Suprapubic skin (tissue), 4 donors: ENCODE results near the gene LRBA. TPM values are rescaled to one million over a fixed set of nuclear protein-coding genes. Genes with fewer than 3 reads are reported as not detected.

Source experiments
- DNase-seq, 2 donors: peaks; one replicate each; pipeline ENCODE4 v3.0.0-alpha.2; 2019; ENCODE audit warnings: low spot score in 2 of 2
- H3K27ac ChIP-seq: fragments of 200-600 bp; sonication (generic); one replicate; pipeline ENCODE4 v1.5.1; 2019
- H3K27me3 ChIP-seq: fragments of 200-600 bp; sonication (generic); one replicate; pipeline ENCODE4 v1.5.1; 2019
- H3K36me3 ChIP-seq: fragments of 200-600 bp; sonication (generic); one replicate; pipeline ENCODE4 v1.5.1; 2019
- H3K4me1 ChIP-seq: fragments of 200-600 bp; sonication (generic); one replicate; pipeline ENCODE4 v1.5.1; 2019
- H3K4me3 ChIP-seq: fragments of 200-600 bp; sonication (generic); one replicate; pipeline ENCODE4 v1.5.1; 2019; ENCODE audit warnings: mild to moderate bottlenecking
- H3K9me3 ChIP-seq: fragments of 200-600 bp; sonication (generic); one replicate; pipeline ENCODE4 v1.5.1; 2019
- CTCF ChIP-seq, 2 donors: fragments of 200-600 bp in 1 of 2; fragments of 450-650 bp in 1 of 2; sonication (generic) in 1 of 2; IDR thresholded peaks; one replicate each; pipeline ENCODE4 v1.5.1; 2016 to 2019; ENCODE audit warnings: antibody characterized with exemption in 2 of 2, mild to moderate bottlenecking in 1 of 2, moderate library complexity in 1 of 2
- EP300 ChIP-seq: sonication (generic); formaldehyde crosslinking; IDR thresholded peaks from one replicate; pipeline ENCODE4 v1.6.1; 2017; ENCODE audit warnings: antibody characterized with exemption
- POLR2A ChIP-seq, 2 donors: fragments of 450-650 bp; IDR thresholded peaks; one replicate each; pipeline ENCODE4 v1.6.1; 2017; ENCODE audit warnings: antibody characterized with exemption in 2 of 2, mild to moderate bottlenecking in 2 of 2, moderate library complexity in 2 of 2
- POLR2AphosphoS5 ChIP-seq, 3 donors: sonication (generic); formaldehyde crosslinking; IDR thresholded peaks; one replicate each; pipeline ENCODE4 v1.6.1; 2017; ENCODE audit warnings: antibody characterized with exemption in 3 of 3
- WGBS: methylation state at CpG from one replicate; pipeline ENCODE4 v1.1.5; 2018; 5-methylcytosine and 5-hydroxymethylcytosine counted together
- total RNA-seq, 4 donors: library from RNA; depleted of rRNA; stranded (reverse); fragments of >200 nt; gene quantifications; one replicate each; pipeline ENCODE4 v1.1.0, GENCODE V29; 2016

Gene LRBA
- total RNA-seq, 4 donors from 2014 or later, result 64.6 to 128 (median 81.0) TPM

GRCh38 chr4:150381609-150382008 is 633.5 kb downstream of the LRBA start:
- no peaks in the 10 kb centered on the region for H3K9me3 ChIP-seq
- H3K4me1 ChIP-seq, result peaks cover 5% of the 10 kb centered on the region
- no peak overlapping the region for H3K4me3 ChIP-seq
- no peaks in the 10 kb centered on the region for H3K36me3 ChIP-seq
- DNase-seq, result no peak
- TF ChIP-seq EP300 (no peak), POLR2AphosphoS5 (IDR thresholded peaks at IDR 0.05) (no peak), CTCF (IDR thresholded peaks at IDR 0.05) (no peak), POLR2A (IDR thresholded peaks at IDR 0.05) (no peak)
- H3K27me3 ChIP-seq, result no peaks in the 10 kb centered on the region
- 50% methylated on average over 3 of the region's 3 CpGs for WGBS
- no peak overlapping the region for H3K27ac ChIP-seq

GRCh38 chr4:150381036-150381435 is 634.0 kb downstream of the LRBA start:
- TF ChIP-seq POLR2A (IDR thresholded peaks at IDR 0.05) (no peak), EP300 (no peak), CTCF (IDR thresholded peaks at IDR 0.05) (no peak), POLR2AphosphoS5 (IDR thresholded peaks at IDR 0.05) (no peak)
- no peaks in the 10 kb centered on the region for H3K27me3 ChIP-seq
- H3K4me1 ChIP-seq, result peaks cover 5% of the 10 kb centered on the region
- H3K27ac ChIP-seq, result no peak overlapping the region
- no peaks in the 10 kb centered on the region for H3K9me3 ChIP-seq
- no peak overlapping the region for H3K4me3 ChIP-seq
- no peaks in the 10 kb centered on the region for H3K36me3 ChIP-seq
- WGBS, result 92% methylated on average over 2 of the region's 2 CpGs
- no peak for DNase-seq

GRCh38 chr4:150379454-150379853 is 635.6 kb downstream of the LRBA start:
- H3K4me1 ChIP-seq, result no peaks in the 10 kb centered on the region
- H3K27me3 ChIP-seq, result no peaks in the 10 kb centered on the region
- no peak overlapping the region for H3K4me3 ChIP-seq
- no peaks in the 10 kb centered on the region for H3K36me3 ChIP-seq
- 89% methylated on average over 1 of the region's 1 CpG for WGBS
- H3K27ac ChIP-seq, result no peak overlapping the region
- DNase-seq, result no peak
- H3K9me3 ChIP-seq, result no peaks in the 10 kb centered on the region
- no peak for TF ChIP-seq EP300
- no peak for TF ChIP-seq POLR2AphosphoS5 (IDR thresholded peaks at IDR 0.05)
- TF ChIP-seq CTCF (IDR thresholded peaks at IDR 0.05), result no peak
- TF ChIP-seq POLR2A (IDR thresholded peaks at IDR 0.05), result no peak

GRCh38 chr4:150375025-150375424 is 640.1 kb downstream of the LRBA start:
- TF ChIP-seq CTCF (IDR thresholded peaks at IDR 0.05) (no peak), POLR2AphosphoS5 (IDR thresholded peaks at IDR 0.05) (no peak), EP300 (no peak), POLR2A (IDR thresholded peaks at IDR 0.05) (no peak)
- no peaks in the 10 kb centered on the region for H3K36me3 ChIP-seq
- 84% methylated on average over 4 of the region's 4 CpGs for WGBS

GRCh38 chr4:150371869-150372268 is 643.2 kb downstream of the LRBA start:
- TF ChIP-seq POLR2AphosphoS5 (IDR thresholded peaks at IDR 0.05), result no peak
- no peak for TF ChIP-seq POLR2A (IDR thresholded peaks at IDR 0.05)
- no peak for TF ChIP-seq CTCF (IDR thresholded peaks at IDR 0.05)
- TF ChIP-seq EP300, result no peak
- WGBS, result 96% methylated on average over 1 of the region's 1 CpG
- no peak overlapping the region for H3K4me3 ChIP-seq
- H3K27me3 ChIP-seq, result no peaks in the 10 kb centered on the region
- no peaks in the 10 kb centered on the region for H3K36me3 ChIP-seq
- no peak overlapping the region for H3K27ac ChIP-seq
- DNase-seq, result no peak
- H3K9me3 ChIP-seq, result no peaks in the 10 kb centered on the region
- no peaks in the 10 kb centered on the region for H3K4me1 ChIP-seq

More at GRCh38 chr4:150375025-150375424, 640.1 kb downstream of the LRBA start:
- Histone ChIP-seq H3K27ac (no peak overlapping the region), H3K4me1 (no peaks in the 10 kb centered on the region), H3K4me3 (no peak overlapping the region), H3K27me3 (no peaks in the 10 kb centered on the region), H3K9me3 (no peaks in the 10 kb centered on the region)
- DNase-seq, result no peak
